ENCODE results near the gene PNMA8C.

The PNMA8C gene

DNA sequence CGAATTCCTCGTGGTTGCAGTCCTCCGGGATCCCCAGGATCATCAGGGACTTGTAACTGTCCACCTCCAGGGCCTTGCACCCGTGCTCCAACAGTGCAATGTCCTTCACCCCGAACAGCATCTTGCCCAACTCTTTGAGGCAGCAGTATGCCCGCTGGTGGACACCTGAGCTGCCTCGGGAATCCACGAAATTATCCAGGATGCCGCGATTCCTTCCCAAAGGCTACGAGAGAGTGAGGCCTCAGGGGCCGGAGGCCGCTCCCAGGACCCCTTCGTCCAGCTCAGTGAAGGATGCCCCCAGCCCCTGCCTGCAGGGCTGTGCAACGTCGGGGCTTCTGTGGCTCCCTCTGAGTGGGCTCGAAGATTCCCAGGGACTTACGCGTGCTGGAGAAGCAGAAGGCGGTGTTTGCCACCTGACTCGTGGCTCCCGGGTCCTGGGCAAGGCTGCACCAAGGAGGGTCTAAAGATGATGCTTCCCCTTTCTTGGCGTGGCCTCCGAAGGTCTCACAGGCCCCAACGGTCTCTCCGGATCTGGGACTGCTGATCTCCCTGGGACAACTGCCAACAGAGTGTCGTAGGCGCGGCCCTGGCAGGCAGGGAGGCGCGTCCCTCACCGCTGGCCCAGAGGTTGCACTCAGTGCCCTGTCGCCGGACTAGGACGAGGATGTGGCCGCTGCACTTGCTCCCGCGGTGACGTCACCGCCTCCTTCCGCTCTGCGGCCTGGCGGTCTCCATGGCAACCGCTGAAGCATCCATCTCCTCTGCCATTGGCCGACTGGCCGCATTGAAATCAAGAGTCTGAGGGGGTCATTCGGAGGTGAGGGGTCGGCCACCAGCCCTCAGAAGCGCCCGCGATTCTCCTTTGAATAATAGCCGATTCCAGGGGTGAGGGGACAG, at the start of gene PNMA8C:
Gene PNMA8C, minus strand, starts transcription at position 698 of the 897 bp plus-strand sequence. Its CDS starts 577 bp downstream, at position 121.
- DNase-seq (ENCODE audit: low read depth in 4 of 4, low spot score in 1 of 4) = peak in 1 of 4 experiments; percentile 35

DNA sequence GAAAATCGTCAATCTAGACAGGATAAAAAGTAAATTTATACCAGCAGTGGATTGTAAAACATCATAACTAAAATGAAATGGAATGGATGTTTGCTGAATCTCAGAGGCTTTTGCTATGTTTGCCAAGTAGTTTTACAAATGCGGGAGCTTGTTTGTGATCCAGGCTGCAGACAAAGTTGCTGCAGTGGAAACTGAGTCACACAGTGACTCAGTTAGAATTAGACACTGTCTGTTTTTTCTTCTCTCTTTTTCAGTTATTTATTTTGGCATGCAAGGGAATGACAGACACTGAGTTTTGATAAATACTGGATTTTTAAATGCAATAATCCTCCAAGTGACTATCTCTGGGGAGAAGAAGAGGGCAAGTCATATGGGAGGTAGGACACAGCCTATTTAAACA, 47.2 kb upstream of the PNMA8C start:
- no peak for DNase-seq (ENCODE audit: low read depth in 4 of 4, low spot score in 1 of 4)

DNA sequence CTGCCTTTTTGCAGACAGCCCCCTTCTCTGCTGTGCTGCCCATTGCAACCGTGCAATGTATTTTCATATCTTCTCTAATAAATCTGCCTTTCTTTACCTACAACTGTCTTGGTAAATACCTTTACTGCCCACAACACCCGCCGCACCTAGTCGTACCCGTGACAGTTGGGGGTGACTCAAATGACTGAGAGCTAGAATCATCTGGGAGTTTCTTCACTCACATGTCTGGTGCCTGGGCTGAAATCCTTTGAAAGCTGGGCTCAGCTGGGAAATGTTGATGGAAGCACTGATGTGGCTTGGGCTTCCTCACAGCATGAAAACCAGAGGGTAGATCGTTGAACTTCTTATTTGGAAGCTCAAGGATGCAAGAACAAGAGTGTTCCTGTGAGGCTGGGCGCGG, 45.5 kb upstream of the PNMA8C start:
- no peak for DNase-seq (ENCODE audit: low read depth in 4 of 4, low spot score in 1 of 4)

DNA sequence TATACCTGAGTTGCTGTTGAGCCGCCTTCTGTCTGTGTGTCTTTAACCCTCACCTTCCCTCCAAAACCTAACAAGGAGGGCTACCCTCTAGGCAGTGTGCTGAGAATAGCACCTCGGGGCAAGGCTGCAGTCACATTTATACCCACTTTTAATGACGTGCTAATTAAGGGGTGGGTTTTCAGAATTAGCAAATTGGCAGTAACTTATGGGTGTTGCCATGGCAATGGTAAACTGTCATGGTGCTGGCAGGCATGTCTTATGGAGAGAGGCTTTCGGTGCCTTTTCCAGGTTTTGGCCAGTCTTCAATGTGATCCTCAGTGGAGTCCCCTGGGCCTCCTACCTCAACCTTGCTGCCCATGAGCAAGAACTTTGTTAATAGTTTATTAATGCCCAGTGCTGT, 43.9 kb upstream of the PNMA8C start:
- no peak for DNase-seq (ENCODE audit: low read depth in 4 of 4, low spot score in 1 of 4)

DNA sequence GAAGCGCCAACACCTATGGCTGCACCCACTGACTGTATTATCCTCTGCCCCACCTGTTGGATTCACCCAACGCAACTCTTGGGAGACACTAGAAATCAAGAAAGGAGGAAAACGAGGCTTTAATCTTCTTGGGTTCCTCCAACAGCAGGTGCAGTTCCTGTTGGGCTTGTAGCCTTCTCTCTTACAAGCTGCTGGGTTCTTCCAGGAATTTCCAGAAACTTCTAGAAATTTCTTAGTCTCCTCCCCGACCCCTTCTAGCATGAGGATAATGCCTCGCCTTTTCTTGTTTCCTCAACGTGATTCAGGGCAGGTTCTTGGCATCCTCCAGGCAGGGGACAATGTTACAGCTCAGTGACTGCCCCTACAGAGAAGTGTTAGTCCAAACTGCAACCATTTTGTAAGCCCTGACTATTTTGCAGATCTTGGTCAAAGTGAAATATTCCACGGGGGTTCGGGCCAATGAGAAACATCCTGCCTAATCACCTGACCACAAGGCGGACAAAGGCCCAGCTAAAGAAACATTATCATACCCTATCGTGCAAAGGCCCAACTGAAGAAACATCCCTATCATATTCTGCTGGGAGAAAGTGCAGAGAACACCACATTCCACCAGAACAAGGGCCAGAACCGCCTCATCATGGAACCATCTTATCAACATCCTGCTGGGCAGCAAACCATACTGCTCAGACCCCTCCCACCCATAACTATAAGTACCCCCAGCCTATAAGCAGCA, 43.2 kb upstream of the PNMA8C start:
- DNase-seq (ENCODE audit: low read depth in 4 of 4, low spot score in 1 of 4) = no peak

DNA sequence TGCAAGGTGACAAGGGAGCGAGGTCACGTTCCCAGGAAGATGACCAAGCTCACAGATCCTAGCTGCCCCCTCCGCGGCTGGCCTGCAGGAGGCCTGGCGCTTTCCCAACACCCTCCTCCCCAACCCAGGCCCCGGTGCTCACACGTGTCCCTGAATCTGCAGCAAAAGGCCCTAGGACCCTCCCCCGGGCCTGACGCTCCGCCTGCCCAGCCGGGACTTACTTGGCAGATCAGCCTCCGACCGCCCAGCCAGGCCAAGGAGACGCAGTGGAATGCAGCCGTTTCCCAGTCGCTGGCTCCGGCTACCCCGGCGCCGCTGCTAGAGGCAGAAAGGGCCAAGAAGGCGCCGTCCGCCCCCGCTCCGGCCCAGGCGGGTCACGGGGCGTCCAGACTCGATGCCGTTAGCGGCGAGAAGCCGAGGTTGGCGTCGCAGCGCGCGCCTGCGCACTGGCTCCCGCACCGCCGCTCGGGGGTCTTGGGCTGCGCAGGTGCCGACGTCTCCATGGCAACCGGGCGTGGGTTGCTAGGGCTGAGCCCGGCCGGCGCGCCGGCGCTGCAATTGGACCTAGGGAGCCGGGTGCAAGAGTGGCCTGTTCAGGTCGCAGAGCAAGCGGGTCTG, 42.5 kb upstream of the PNMA8C start, which contains the start of gene PNMA8A:
Gene PNMA8A, minus strand, starts transcription at position 448 of the 618 bp plus-strand sequence. CDS start 528 bp downstream, outside the sequence.
- DNase-seq (ENCODE audit: low read depth in 4 of 4, low spot score in 1 of 4) = no peak

DNA sequence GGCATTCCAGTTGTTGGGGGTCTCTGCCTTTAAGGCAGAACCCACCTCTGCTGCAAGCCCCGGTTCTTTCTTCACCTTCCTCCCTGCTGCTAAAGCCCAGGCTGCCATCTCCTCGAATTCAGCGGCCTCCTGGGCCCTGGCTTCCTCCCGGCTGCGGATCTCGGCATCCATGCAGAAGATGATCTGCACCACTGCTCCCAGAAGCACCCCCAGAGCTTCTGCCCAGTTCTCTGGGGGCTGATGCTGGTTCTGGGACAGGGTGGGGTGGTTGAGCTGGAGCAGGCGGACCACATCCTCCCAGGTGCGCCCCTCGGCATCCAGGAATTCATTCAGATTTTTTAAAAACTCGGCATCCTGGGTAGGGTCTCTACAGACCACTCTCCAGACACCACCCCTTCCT, 41.6 kb upstream of the PNMA8C start:
- no peak for DNase-seq (ENCODE audit: low read depth in 4 of 4, low spot score in 1 of 4)

DNA sequence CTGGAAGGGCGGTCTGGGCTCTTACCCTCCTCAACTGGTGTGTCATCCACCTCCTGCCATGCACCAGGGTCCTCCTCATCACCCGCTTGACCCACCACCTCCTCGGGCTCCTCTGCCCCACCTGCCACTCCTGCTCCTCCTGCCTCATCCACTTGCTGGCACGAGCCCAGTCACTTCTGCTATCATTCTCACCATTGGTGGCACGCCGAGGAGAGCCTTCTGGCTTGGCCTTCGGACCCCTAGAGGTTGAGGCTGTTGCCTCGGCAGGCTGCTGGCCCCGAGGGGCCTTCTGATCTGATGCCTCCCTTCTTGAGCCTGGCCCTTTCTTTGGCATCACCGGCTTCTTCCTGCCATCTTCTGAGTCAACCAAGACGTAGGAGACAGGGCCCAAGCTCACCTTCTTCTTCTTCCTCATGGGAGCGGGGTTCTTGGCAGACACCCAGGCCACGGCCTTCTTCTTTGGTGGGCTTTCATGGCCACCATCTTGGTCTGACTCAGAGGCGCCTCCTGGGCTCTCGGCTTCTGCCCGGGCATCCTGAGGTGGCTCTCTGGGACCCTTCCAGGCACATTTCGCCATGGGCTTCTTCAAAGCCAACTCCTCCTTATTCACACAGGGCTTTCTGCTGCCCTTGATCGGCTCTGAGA, 40.9 kb upstream of the PNMA8C start:
- DNase-seq (ENCODE audit: low read depth in 4 of 4, low spot score in 1 of 4) = no peak

DNA sequence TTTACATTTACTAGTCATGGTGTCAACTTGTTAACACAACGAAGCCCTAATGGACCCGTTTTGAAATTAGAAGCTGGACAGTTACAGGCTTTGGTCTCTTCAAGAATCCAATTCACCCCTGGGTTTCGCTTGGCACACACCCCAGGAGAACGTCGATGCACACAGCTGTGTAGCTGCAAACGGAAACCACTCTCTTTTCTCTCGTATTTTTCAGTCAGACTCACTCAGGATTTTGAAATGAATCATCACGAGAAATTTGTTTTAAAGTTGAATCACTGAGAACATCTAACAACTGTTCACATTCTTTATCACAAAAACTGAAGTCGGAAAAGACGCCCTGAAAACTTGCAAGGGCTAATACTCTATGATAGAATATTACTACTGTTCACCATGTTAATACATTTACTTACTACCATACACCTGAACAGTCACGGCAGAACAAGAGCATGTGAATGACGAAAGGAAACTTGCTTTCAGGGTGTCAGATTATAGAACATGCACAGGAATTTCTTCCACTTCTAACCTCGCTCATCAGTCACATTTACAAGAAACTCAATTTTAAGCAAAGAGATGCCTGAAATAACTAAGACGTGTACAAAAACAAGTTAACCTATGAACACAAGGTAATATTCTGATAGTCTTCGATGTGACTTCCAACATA, 37.9 kb upstream of the PNMA8C start:
- DNase-seq (ENCODE audit: low read depth in 4 of 4, low spot score in 1 of 4) = no peak

DNA sequence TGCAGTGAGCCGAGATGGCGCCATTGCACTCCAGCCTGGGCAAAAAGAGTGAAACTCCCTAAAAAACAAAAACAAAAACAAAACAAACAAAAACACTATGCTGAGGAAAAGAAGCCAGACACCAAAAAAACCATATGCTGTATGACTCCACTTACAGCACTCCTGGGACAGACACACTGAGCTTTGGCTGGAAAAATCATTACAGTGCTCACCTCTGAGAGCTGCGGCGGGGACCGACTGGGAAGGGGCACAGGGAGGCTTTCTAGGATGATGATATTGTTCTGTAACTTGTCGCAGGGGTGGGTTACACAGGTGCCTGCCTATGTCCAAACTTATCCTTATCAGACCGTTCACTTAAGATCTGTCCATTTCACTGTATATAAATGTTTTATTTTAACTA, 34.8 kb upstream of the PNMA8C start:
- no peak for DNase-seq (ENCODE audit: low read depth in 4 of 4, low spot score in 1 of 4)

DNA sequence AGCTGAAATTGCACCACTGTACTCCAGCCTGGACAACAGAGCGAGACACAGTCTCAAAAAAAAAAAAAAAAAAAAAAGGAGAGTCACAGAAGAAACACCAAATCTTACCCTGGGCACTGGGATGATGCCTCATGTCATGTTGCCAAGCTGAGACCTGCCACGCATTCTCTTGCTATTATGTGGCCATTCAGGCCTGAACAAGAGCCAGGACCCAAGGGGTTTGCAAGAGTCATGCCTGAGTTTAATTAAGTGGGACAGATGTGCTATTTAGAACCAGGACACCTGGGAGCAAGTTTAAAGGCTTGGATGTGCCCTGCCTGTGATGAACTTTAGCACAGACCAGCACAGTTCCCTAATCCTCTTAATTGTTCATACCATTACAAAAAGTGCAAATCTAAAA, 32.8 kb upstream of the PNMA8C start:
- DNase-seq (ENCODE audit: low read depth in 4 of 4, low spot score in 1 of 4) = no peak

DNA sequence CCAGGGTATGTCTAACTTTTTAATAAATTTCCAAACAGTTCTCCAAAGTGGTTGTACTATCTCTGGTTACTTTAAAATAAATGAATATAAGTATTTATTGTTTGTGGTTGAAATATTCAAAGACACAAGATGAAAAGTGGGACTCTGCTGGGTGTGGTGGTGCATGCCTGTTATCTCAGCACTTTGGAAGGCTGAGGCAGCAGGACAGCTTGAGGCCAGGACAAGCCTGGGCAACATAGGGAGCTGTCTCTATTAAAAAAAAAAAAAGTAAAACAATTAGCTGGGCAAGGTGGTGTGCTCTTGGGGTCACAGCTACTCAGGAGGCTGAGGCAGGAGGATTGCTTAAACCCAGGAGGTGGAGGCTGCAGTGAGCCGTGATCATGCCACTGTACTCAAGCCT, 32.2 kb upstream of the PNMA8C start:
- DNase-seq (ENCODE audit: low read depth in 4 of 4, low spot score in 1 of 4) = no peak

DNA sequence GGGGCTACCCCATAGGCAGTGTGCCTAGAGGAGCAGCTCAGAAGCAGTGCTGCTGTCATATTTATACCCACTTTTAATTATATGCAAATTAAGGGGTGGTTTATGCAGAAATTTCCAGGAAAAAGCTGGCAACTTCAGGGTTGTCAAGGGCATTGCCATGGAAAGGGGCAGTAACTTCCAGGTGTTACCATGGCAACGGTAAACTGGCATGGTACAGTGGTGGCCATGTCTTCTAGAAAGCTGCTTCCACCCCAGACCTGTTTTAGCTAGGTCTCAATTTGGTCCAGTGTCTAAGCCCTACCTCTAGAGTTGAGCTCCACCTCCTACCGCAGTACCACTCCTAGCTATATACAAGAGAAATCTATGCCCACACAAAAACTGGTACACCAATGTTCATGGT, 31.3 kb upstream of the PNMA8C start:
- DNase-seq (ENCODE audit: low read depth in 4 of 4, low spot score in 1 of 4) = no peak

DNA sequence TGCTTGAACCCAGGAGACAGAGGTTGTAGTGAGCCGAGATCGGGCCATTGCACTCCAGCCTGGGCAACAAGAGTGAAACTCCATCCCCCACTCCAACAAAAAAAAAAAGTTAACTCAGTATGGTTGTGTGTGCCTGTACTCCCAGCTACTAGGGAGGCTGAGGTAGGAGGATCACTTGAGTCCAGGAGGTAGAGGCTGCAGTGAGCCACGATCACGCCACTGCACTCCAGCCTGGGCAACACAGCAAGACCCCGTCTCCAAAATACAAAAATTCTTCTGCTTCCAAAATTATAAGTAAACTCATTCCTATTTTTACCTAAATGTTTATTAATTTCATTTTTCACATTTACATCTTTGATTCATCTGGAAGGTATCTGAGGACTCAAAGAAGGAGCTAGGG, 28.2 kb upstream of the PNMA8C start:
- no peak for DNase-seq (ENCODE audit: low read depth in 4 of 4, low spot score in 1 of 4)

DNA sequence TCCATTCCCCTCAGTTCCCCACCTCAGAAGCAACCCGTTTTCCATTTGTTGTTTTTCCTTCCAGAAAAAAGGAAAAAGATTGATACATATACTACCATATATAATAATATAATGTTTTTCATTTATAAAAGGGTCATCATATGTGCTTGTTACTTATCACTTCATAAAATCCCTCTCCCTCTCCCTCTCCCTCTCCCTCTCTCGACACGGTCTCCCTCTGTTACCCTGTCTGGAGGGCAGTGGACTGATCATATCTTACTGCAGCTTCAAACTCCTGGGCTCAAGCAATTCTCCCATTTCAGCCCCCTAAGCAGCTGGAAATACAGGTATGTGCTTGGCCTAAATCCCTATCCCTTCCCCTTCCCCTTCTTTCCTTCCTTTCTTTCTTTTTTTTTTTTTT, 25.5 kb upstream of the PNMA8C start:
- no peak for DNase-seq (ENCODE audit: low read depth in 4 of 4, low spot score in 1 of 4)

DNA sequence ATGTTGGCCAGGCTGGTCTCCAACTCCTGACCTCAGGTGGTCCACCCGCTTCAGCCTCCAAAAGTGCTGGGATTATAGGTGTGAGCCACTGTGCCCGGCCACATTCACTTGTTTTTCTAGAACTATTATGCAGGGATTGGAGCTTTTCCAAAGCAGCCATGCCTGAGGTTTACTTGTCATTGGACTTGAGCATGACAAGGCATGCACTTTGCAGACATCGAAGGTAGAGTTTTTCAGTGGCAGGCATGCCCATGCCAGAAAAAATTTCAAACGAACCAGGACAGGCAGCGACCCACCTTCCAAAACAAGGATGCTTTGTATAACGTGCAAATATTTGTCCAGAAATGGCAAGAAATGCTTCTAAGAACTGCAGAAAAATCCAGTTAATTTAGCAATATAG, 24.9 kb upstream of the PNMA8C start:
- no peak for DNase-seq (ENCODE audit: low read depth in 4 of 4, low spot score in 1 of 4)

DNA sequence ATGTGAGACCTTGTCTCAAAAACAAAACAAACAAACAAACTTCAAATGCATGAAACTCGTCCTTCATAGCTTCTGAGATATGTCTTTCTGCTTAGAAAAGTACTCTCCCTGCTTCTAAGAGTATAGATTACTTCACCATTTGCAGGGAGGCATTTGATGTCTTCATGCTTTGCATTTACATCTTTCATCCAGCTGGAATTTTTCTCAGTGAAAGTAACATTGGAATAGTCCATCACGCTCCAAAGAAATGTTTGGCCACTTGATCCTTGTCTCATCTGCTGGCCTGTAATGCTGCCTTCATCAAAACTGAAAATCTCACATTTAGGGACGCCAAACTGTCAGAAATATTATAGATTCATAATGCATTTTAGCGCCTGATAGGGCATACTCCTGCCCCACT, 23.4 kb upstream of the PNMA8C start:
- no peak for DNase-seq (ENCODE audit: low read depth in 4 of 4, low spot score in 1 of 4)

DNA sequence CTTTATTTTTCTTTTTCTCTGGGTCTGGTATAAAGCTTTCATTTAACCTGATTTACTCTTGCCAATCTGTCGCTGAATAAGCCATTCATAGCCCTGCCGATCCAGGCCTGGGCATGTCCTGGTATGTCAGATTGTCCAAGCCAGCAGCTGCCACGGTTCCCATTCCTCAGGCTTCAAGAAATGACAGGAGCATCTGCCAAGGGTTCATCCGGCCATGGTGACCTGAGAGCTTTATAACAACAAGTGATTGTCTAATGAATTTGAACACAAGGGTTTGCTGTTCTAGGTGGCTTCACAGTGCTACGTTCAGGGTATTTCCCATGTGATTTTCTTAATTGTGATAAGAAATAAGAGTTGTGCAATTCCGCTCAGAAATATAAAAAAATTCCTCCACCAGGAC, 22.6 kb upstream of the PNMA8C start:
- DNase-seq (ENCODE audit: low read depth in 4 of 4, low spot score in 1 of 4) = no peak

DNA sequence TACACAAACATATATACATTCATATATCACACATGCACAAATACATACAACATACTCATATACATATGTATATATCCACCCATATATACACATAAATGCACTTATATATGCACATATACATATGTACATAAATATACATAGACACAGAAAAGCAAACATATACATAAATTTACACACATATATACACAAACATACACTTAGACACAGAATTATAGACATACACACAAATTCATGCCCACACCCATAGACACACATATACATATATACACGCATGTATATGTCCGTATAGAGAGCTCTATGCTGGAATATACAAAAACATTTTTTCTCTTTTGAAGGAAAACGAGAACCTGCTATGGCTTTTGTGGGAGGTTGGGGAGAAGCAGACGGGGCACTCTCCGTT, 22.0 kb upstream of the PNMA8C start:
- DNase-seq (ENCODE audit: low read depth in 4 of 4, low spot score in 1 of 4) = no peak

DNA sequence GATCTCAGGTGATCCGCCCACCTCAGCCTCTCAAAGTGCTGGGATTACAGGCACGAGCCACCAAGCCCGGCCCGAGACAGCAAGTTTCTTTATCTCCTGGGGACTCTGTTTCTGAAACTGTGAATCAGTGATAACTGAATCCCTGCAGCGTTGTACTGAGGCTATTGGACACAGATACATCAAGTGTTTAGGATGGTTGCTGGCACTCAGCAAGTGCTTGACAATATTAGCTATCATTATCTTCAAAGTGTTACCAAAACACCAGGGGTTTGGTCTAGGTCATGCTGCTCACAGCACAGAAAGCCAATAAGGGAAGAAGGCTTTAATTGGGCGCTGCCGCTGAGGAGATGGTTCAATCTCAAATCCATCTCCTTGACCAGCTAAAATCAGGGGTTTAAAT, 20.5 kb upstream of the PNMA8C start:
- DNase-seq (ENCODE audit: low read depth in 4 of 4, low spot score in 1 of 4) = no peak

DNA sequence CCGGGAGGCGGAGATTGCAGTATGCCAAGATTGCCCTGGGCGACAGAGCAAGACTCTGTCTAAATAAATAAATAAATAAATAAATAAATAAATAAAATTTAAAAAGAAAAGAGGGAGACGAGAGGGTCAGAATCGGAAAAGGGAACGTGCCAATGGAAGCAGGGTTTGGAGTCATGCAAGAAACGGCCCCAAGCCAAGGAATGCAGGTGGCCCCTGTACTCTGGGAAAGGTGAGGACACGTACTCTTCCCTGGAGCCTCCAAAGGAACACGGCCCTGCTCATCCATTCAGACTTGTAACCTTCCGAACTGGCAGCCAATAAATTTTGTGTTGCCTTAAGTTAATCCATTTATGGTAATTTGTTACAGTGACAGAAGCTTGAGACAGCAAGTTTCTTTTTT, 19.9 kb upstream of the PNMA8C start:
- DNase-seq (ENCODE audit: low read depth in 4 of 4, low spot score in 1 of 4) = no peak

Measured in stimulated activated CD4-positive, alpha-beta T cell treated with anti-CD3 and anti-CD28 coated beads, Interleukin-1b, Interleukin-23, amount 100 ng/mL, for 24 hours (primary cell).